ENCODE results near the gene RPL21.
"Not testable (repeated sequence)": the region's sequence is repeated elsewhere in the genome, so short reads cannot be mapped to it uniquely, and the experiment has no call there.

The RPL21 gene

DNA sequence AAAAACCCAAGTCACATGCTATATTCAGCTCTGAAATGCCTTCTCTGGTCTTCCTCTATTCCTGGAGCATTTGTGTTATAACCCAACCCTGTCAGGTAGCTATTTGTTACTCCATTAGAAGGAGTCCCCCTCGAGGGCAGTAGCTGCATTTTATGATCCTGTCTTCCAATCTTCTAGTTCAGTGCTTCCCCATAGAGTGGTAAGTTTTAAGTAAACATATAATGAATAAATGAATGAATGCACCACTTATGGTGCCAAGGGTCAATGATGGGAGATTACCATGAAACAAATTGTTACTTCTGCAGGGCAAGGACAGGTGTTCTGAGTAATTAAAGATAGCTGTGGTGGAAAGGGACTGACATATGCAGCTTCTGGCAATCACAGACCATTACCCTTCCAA is 23.3 kb downstream of the RPL21 start:
- Histone ChIP-seq H3K27me3 (ENCODE audit: control insufficient read depth, insufficient read depth, low read length) (peaks cover 25% of the 10 kb centered on the region), H3K9me3 (ENCODE audit: control insufficient read depth, low read depth, low read length) (no peaks in the 10 kb centered on the region), H3K27ac (ENCODE audit: low read length) (no peak overlapping the region)

DNA sequence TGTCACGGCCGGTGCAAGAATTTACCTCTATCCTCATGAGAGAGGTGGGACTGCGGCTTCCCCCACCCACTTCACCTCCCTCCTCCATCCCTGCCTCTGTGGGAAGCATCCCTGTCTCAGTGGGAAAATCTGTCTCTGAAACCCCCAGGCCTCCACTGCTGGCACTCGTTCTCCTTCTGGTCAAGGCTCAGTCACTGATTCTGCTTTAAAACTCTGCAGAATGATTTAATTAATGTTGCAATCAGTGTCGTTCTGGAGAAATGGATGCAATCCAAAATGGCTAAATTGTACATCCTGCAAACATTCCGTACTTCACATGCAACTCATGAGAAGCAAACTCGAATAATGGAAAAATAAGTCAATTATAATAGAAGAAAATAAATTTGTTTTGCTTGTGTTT is 24.8 kb downstream of the RPL21 start:
- H3K9ac ChIP-seq (ENCODE audit: low read length), result no peak overlapping the region
- H3K27me3 ChIP-seq (ENCODE audit: control insufficient read depth, insufficient read depth, low read length), result peaks cover 15% of the 10 kb centered on the region
- no peak overlapping the region for H3K27ac ChIP-seq (ENCODE audit: low read length)
- H3K4me3 ChIP-seq (ENCODE audit: low read length), result no peak overlapping the region
- no peaks in the 10 kb centered on the region for H3K4me1 ChIP-seq (ENCODE audit: control insufficient read depth, low read depth, low read length)
- no peaks in the 10 kb centered on the region for H3K9me3 ChIP-seq (ENCODE audit: control insufficient read depth, low read depth, low read length)
- H3K36me3 ChIP-seq (ENCODE audit: control insufficient read depth, low read depth, low read length), result no peaks in the 10 kb centered on the region

More for the DNA sequence above, 23.3 kb downstream of the RPL21 start:
- no peak overlapping the region for H3K4me3 ChIP-seq (ENCODE audit: low read length)
- H3K36me3 ChIP-seq (ENCODE audit: control insufficient read depth, low read depth, low read length), result no peaks in the 10 kb centered on the region
- H3K4me1 ChIP-seq (ENCODE audit: control insufficient read depth, low read depth, low read length), result no peaks in the 10 kb centered on the region
- no peak overlapping the region for H3K9ac ChIP-seq (ENCODE audit: low read length)

DNA sequence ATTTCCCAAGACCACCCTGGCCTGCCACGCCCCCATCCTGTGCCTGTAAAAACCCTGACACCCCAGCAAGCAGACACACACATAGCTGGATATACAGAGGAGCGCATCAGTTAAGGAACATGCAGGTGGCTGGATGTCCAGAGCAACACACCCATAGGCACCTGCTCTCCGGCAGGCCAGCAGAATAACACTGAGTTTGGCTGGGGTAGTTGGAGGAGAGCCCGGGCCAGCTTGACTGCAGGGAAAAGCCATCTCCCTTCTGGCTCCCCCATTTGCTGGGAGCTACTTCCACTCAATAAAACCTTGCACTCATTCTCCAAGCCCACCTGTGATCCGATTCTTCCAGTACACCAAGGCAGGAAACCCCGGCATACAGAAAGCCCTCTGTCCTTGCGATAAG is 28.1 kb downstream of the RPL21 start:
- Histone ChIP-seq H3K27ac (ENCODE audit: low read length) (no peak overlapping the region), H3K27me3 (ENCODE audit: control insufficient read depth, insufficient read depth, low read length) (no peaks in the 10 kb centered on the region), H3K36me3 (ENCODE audit: control insufficient read depth, low read depth, low read length) (no peaks in the 10 kb centered on the region), H3K4me3 (ENCODE audit: low read length) (no peak overlapping the region), H3K4me1 (ENCODE audit: control insufficient read depth, low read depth, low read length) (no peaks in the 10 kb centered on the region), H3K9me3 (ENCODE audit: control insufficient read depth, low read depth, low read length) (no peaks in the 10 kb centered on the region), H3K9ac (ENCODE audit: low read length) (no peak overlapping the region)

DNA sequence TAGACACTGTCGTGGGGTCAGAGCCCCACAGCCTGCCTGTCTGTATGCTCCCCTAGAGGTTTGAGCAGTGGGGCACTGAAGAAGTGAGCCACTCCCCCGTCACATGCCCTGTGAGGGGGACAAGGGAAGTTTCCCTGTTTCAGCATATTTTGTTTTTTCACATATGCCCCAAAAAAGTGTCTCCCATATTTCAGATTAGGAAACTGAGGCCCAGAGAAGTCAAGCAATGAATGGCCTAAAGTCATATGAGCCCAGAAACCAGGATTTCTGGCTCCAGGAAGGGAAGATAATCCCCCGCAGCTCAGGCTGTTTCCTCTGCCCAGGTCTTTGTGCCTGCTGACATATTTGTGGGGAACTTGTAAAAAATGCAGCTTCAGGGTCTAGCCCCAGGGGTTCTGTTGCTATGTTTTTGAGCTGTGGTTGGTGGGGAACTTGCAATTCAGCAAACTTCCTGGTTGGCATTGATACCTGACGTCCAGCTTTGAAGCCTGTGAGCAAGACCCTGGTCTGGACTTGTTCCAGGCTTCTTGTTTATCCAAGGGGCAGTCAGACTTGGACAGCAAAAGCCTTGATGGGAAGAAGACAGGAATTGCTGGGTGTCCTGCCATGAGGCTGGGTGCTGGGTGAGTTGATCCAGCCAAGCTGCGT is 28.8 kb downstream of the RPL21 start:
- Histone ChIP-seq H3K27me3 (ENCODE audit: control insufficient read depth, insufficient read depth, low read length) (no peaks in the 10 kb centered on the region), H3K27ac (ENCODE audit: low read length) (no peak overlapping the region), H3K36me3 (ENCODE audit: control insufficient read depth, low read depth, low read length) (no peaks in the 10 kb centered on the region), H3K9me3 (ENCODE audit: control insufficient read depth, low read depth, low read length) (no peaks in the 10 kb centered on the region), H3K4me3 (ENCODE audit: low read length) (no peak overlapping the region), H3K4me1 (ENCODE audit: control insufficient read depth, low read depth, low read length) (no peaks in the 10 kb centered on the region), H3K9ac (ENCODE audit: low read length) (no peak overlapping the region)

DNA sequence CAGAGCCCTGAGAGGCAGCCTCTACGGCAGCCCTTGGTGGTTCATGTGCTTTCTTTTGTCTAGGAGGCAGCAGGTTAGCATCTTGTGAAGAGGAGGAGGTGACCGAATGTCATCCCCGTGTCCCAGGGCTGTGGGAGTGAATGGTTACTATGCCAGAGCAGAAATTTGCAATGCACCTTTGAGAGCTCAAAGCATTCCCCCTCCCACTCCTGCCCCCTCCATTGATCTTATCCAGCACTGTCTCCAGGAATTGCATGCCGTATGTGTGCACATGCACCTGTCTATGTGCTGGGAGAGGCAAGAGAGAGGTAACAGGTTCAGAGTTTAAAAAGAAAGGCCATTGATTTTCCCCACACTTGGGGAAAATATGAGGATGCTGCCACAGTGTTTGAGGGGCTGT is 29.5 kb downstream of the RPL21 start:
- H3K4me1 ChIP-seq (ENCODE audit: control insufficient read depth, low read depth, low read length), result no peaks in the 10 kb centered on the region
- H3K4me3 ChIP-seq (ENCODE audit: low read length), result no peak overlapping the region
- no peak overlapping the region for H3K27ac ChIP-seq (ENCODE audit: low read length)
- H3K27me3 ChIP-seq (ENCODE audit: control insufficient read depth, insufficient read depth, low read length), result no peaks in the 10 kb centered on the region
- H3K9ac ChIP-seq (ENCODE audit: low read length), result no peak overlapping the region
- H3K9me3 ChIP-seq (ENCODE audit: control insufficient read depth, low read depth, low read length), result no peaks in the 10 kb centered on the region
- H3K36me3 ChIP-seq (ENCODE audit: control insufficient read depth, low read depth, low read length), result no peaks in the 10 kb centered on the region

DNA sequence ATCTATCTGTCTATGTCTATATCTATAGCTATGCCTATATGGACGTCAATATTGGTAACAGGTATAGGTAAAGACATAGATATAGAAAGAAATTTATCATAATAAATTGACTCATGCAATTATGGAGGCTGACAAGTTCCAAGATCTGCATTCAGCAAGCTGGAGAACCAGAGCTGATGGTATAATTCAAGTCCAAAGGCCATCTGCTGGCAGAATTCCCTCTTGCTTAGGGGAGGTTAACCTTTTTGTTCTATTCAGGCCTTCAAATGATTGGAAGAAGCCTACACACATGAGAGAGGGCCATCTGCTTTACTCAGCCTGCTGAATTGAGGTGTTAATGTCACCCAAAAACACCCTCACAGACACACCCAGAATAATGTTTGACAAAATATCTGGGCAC is 30.1 kb downstream of the RPL21 start:
- no peaks in the 10 kb centered on the region for H3K36me3 ChIP-seq (ENCODE audit: control insufficient read depth, low read depth, low read length)
- H3K9ac ChIP-seq (ENCODE audit: low read length), result no peak overlapping the region
- no peaks in the 10 kb centered on the region for H3K4me1 ChIP-seq (ENCODE audit: control insufficient read depth, low read depth, low read length)
- H3K4me3 ChIP-seq (ENCODE audit: low read length), result no peak overlapping the region
- no peak overlapping the region for H3K27ac ChIP-seq (ENCODE audit: low read length)
- no peaks in the 10 kb centered on the region for H3K27me3 ChIP-seq (ENCODE audit: control insufficient read depth, insufficient read depth, low read length)
- no peaks in the 10 kb centered on the region for H3K9me3 ChIP-seq (ENCODE audit: control insufficient read depth, low read depth, low read length)

DNA sequence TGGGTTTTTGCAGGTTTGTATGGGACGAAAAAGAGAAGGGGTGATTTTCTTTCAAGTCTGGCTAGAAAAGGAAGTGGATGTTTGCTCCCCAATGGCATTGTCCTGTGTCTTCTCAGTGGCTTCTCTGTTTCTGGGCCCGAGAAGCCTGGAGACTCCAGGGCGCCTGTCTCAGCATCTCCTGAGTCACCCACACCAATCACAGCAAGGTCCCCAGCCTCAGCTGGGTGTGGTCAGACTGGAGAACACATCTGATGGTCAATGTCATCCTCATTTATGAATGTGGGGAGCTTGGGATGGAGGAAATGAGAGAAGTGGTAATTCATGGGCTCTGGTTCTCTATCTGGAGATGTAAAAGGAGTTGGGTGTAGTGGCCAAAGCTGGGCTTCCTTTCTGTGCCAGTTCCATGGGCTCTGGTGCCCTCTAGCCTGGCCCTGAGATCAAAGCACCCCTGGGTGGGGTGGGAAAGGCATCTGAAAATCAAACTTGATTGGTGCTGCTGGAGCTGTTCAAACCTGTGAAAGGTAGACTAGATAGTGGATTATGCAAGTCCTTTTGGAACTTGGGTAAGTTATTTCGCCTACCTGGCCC is 32.6 kb downstream of the RPL21 start:
- no peaks in the 10 kb centered on the region for H3K4me1 ChIP-seq (ENCODE audit: control insufficient read depth, low read depth, low read length)
- H3K4me3 ChIP-seq (ENCODE audit: low read length), result no peak overlapping the region
- no peaks in the 10 kb centered on the region for H3K9me3 ChIP-seq (ENCODE audit: control insufficient read depth, low read depth, low read length)
- H3K27me3 ChIP-seq (ENCODE audit: control insufficient read depth, insufficient read depth, low read length), result no peaks in the 10 kb centered on the region
- H3K36me3 ChIP-seq (ENCODE audit: control insufficient read depth, low read depth, low read length), result no peaks in the 10 kb centered on the region
- H3K27ac ChIP-seq (ENCODE audit: low read length), result no peak overlapping the region
- H3K9ac ChIP-seq (ENCODE audit: low read length), result no peak overlapping the region

DNA sequence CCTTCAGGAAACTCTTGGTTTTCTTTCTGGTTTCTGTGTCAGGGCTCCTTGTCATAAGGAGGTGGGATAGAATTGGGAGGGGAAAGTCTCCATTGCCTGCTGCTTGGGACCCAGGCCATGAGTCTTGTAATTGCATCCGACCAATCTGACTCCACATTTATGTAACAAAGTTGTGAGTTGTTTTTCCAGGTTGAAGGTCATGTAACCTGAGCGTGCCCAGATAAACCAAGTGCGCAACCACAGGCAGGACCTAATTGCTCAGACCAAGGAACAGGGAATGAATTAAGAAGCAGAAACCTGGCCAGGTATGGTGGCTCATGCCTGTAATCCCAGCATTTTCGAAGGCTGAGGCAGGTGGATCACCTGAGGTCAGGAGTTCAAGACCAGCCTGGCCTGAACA is 37.0 kb downstream of the RPL21 start:
- Histone ChIP-seq H3K4me1 (ENCODE audit: control insufficient read depth, low read depth, low read length) (no peaks in the 10 kb centered on the region), H3K27ac (ENCODE audit: low read length) (no peak overlapping the region), H3K4me3 (ENCODE audit: low read length) (no peak overlapping the region), H3K27me3 (ENCODE audit: control insufficient read depth, insufficient read depth, low read length) (no peaks in the 10 kb centered on the region), H3K9ac (ENCODE audit: low read length) (no peak overlapping the region), H3K9me3 (ENCODE audit: control insufficient read depth, low read depth, low read length) (no peaks in the 10 kb centered on the region), H3K36me3 (ENCODE audit: control insufficient read depth, low read depth, low read length) (no peaks in the 10 kb centered on the region)

DNA sequence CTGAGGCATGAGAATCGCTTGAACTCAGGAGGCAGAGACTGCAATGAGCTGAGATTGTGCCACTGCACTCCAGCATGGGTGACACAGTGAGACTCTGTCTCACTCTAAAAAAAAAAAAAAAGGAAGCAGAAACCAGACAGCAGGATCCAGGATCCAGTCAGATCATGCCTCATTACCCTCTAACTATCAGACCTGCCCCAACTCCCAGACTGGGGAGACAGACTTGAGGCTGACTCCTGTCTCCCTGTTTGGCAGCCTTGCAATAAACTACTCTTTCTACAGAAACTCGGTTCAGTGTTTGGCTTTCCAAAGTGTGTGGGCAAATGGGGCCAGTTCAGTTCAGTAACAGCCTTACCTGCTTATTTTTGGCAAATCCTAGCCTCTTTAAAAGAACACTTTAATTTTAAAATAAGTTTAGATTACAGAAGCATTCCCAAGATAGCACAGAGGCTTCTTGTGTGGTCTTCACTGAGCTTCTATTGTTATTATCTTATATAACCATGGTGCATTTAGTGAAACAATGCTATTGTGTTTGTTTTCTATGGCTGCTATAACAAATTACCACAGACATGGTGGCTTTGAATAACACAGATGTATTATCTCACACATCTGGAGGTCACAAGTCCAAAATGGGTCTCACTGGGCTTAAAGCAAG is 37.8 kb downstream of the RPL21 start:
- H3K9ac ChIP-seq (ENCODE audit: low read length), result no peak overlapping the region
- H3K27ac ChIP-seq (ENCODE audit: low read length), result no peak overlapping the region
- no peaks in the 10 kb centered on the region for H3K36me3 ChIP-seq (ENCODE audit: control insufficient read depth, low read depth, low read length)
- no peak overlapping the region for H3K4me3 ChIP-seq (ENCODE audit: low read length)
- no peaks in the 10 kb centered on the region for H3K27me3 ChIP-seq (ENCODE audit: control insufficient read depth, insufficient read depth, low read length)
- no peaks in the 10 kb centered on the region for H3K9me3 ChIP-seq (ENCODE audit: control insufficient read depth, low read depth, low read length)
- H3K4me1 ChIP-seq (ENCODE audit: control insufficient read depth, low read depth, low read length), result no peaks in the 10 kb centered on the region

DNA sequence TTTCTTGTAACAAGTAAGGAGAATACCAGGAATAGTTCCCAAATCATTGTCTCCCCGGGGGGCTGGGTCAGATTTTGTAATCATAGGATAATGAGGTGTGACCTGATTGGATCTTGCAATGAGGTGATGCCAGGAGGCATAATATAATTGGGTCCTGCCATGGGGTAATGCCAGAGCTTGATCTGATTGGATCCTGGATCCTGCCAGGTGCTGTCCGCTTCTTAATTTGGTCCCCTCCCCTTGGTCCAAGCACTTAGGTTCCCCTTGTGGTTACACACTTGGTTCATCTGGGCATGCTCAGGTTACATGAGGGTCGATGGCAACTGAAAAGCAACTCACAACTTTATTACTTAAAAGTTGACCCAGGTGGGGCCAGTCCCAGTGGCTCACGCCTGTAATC is 39.4 kb downstream of the RPL21 start:
- Histone ChIP-seq H3K9ac (ENCODE audit: low read length) (no peak overlapping the region), H3K4me3 (ENCODE audit: low read length) (no peak overlapping the region), H3K27ac (ENCODE audit: low read length) (no peak overlapping the region), H3K36me3 (ENCODE audit: control insufficient read depth, low read depth, low read length) (no peaks in the 10 kb centered on the region), H3K27me3 (ENCODE audit: control insufficient read depth, insufficient read depth, low read length) (no peaks in the 10 kb centered on the region), H3K9me3 (ENCODE audit: control insufficient read depth, low read depth, low read length) (no peaks in the 10 kb centered on the region), H3K4me1 (ENCODE audit: control insufficient read depth, low read depth, low read length) (no peaks in the 10 kb centered on the region)

DNA sequence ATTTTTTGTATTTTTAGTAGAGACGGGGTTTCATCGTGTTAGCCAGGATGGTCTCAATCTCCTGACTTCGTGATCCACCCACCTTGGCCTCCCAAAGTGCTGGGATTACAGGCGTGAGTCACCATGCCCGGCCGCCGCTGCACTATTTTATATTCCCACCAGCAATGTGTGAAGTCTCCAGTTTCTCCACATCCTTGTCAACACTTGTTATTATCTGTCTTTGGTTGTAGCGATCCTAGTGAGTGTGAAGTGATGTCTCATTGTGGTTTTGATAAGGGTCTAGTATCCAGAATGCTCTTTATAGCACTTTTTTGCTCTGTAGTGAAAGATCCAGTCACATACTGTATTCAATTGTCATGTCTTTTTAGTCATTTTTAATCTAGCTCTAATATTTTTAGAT is 40.6 kb downstream of the RPL21 start:
- H3K4me3 ChIP-seq (ENCODE audit: low read length); H3K4me1 ChIP-seq (ENCODE audit: control insufficient read depth, low read depth, low read length); H3K9ac ChIP-seq (ENCODE audit: low read length); H3K9me3 ChIP-seq (ENCODE audit: control insufficient read depth, low read depth, low read length); H3K27me3 ChIP-seq (ENCODE audit: control insufficient read depth, insufficient read depth, low read length); H3K36me3 ChIP-seq (ENCODE audit: control insufficient read depth, low read depth, low read length); H3K27ac ChIP-seq (ENCODE audit: low read length): not testable (repeated sequence)
